Ovary (tissue), 3 donors: Measurements from ENCODE around the gene RNU4-1.

Experiments
- CTCF ChIP-seq, 3 donors: fragments of 450-650 bp in 2 of 3; fragments of 200-600 bp in 1 of 3; IDR thresholded peaks; one replicate each; pipeline versions ENCODE4 v1.5.1 to v1.8.0; 2016 to 2022; ENCODE audit warnings: antibody characterized with exemption in 3 of 3, mild to moderate bottlenecking in 1 of 3
- EP300 ChIP-seq: sonication (generic); formaldehyde crosslinking; IDR thresholded peaks from one replicate; pipeline ENCODE4 v1.6.1; 2017; ENCODE audit warnings: antibody characterized with exemption
- POLR2A ChIP-seq: fragments of 450-650 bp; IDR thresholded peaks from one replicate; pipeline ENCODE4 v1.6.1; 2017; ENCODE audit warnings: antibody characterized with exemption, mild to moderate bottlenecking, moderate library complexity
- donor health status: DM: no; HTN: no; CAD: no.

GRCh38 chr12:120284381-120284780 is 8.7 kb downstream of the RNU4-1 start:
- TF ChIP-seq CTCF (IDR thresholded peaks at IDR 0.05), result no peak
- TF ChIP-seq POLR2A, result no peak
- TF ChIP-seq EP300, result no peak
